GM21390 (cell line): Measurements from ENCODE around the gene ZNF324B.
"Not testable (repeated sequence)": the region's sequence is repeated elsewhere in the genome, so short reads cannot be mapped to it uniquely, and the experiment has no call there.

ENCODE experiments used
- ATAC-seq: cut with Tn5 transposase; IDR thresholded peaks from one replicate; pipeline ENCODE4 v1.9.1; 2021; ENCODE audit not compliant: unreplicated experiment

ZNF324B gene

DNA sequence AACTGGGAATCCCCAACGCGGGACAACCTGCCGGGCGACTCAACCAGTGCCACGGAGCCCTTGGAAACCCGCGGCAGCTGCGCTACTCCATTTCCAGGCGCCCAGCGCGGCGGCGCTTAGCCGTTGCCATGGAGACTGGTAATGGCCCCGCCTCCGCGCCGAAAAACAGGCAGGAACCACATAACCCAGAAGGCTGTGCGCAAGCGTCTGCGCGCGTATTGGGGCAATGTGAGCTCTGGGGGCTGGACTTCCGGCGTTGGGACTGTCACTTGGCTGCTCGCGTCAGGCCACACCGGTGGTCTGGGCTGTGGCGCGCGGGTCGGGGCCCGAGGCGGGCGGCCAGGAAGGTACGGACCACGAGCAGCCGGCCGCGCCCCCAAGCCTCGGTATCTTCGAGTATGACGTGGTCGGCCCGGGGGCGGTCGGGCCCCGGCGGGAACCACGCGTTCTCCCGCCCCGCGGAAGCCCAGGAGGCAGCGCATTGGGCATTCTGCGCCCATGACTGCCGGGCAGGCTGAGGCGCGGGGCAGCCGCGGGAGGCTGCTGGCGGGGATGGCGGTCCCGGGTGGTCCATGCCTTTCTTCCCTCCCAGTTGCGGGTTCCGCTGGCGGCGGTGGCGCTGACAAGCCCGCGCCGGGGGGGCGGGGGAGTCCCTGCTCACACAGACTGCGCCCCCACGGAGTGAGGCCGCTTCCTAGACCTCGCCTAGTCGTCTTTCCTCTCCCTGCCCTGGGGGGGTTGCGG, at the start of gene ZNF324B:
Gene ZNF324B (plus strand): TSS at position 265 of the 744 bp plus-strand sequence. CDS start 2,080 bp downstream, outside the sequence.
- ATAC-seq = peak; percentile 91

DNA sequence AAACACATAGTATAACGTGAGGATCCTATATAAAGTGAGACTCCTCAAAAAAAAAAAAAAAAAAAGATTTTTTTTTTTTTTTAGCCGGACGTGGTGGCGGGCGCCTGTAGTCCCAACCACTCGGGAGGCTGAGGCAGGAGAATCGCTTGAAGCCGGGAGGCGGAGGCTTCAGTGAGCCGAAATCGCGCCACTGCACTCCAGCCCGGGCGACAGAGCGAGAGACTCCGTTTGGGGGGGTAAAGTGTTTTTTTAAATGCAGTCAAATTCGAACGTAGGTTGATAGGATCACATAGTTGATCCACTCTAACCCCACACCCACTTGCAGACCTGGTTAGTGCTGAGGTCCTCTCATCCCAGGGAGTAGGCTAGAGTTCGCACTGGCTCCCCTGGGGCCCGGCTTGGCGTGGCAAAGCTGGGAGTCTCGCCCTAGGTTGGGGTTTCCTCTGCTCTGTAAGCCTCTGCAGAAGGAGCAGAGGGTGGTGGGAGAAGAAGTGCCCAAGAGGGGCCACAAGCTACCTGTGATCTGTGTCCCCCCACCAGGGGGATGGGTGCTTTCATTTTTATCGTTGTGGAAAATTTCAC, 49.5 kb upstream of the ZNF324B start:
- no peak for ATAC-seq

DNA sequence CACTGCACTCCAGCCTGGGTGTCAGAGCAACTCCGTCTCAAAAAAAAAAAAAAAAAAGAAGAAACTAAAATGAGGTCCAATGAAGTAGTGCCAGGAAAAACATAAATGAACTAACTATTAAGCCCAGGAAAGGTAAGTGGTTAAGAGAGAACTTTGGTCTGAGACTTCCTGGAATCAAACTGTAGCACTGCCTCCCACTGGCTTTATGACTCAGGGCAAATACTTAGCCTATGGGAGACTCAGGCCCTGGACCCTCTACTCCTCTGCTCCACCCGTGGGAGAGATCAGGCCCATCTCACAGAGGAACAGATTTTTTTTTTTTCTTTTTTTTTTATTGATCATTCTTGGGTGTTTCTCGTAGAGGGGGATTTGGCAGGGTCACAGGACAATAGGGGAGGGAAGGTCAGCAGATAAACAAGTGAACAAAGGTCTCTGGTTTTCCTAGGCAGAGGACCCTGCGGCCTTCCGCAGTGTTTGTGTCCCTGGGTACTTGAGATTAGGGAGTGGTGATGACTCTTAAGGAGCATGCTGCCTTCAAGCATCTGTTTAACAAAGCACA, 47.4 kb upstream of the ZNF324B start:
- not testable (repeated sequence) for ATAC-seq

DNA sequence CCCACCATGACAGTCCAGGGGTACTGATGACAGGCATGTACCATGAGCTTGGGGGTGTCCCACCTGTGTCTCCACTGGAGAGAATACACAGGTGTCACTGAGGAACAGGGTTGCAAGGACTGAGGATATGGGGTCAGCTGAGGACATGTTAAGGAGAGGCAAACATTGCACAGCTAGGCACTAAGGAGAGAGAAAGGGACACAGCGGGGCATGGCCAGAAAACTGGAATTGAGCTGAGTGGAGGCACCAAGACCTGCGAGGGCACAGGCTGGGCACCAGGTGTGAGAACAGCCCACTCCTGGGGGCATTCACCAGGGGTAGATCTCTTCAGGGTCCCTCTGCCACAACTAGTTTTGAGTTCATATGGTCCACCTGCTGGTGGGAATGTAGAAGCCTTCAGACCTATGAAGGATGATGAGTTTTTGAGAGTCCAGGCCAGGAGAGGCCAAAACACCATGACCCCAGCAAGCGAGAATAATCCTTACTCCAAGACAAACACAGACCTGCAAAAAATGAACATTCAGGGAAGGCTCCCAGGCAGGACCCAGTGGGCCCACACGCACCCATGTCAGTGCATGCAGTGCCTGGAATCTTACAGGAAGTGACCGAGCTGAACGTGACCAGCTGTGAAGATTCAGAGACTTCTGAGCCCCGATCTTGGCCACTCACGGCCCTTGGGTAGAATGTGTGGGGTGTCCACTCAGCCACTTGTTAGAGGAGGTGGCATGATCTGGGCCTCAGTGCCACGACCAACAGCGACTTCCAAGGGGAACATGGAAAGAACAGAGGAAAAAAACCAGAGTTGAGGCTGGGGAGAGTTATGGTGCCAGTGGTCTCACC, 44.4 kb upstream of the ZNF324B start:
- no peak for ATAC-seq

DNA sequence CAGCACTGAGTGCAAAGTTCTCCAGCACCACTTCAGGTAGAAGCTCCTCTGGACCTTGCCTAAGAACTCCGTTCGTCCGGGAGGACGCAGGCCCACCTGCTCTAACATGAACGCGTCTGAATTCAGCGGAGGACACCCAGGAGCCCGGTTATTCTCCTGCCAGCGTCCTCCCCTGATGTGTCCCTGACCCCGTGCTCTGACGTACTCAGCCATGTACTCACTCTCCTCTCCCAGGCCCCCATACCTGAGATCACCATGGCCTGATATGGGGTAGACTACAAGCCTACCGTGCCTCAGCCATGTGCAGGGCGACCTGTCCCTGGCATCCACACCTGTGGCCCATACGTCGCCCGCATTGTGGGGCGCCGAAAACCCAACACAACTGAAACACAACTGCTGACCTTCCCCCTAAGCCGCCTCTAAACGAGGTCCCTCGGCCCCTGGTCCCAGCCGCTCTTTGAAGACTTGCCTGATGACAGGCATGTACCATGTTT, 43.7 kb upstream of the ZNF324B start:
- ATAC-seq = no peak

DNA sequence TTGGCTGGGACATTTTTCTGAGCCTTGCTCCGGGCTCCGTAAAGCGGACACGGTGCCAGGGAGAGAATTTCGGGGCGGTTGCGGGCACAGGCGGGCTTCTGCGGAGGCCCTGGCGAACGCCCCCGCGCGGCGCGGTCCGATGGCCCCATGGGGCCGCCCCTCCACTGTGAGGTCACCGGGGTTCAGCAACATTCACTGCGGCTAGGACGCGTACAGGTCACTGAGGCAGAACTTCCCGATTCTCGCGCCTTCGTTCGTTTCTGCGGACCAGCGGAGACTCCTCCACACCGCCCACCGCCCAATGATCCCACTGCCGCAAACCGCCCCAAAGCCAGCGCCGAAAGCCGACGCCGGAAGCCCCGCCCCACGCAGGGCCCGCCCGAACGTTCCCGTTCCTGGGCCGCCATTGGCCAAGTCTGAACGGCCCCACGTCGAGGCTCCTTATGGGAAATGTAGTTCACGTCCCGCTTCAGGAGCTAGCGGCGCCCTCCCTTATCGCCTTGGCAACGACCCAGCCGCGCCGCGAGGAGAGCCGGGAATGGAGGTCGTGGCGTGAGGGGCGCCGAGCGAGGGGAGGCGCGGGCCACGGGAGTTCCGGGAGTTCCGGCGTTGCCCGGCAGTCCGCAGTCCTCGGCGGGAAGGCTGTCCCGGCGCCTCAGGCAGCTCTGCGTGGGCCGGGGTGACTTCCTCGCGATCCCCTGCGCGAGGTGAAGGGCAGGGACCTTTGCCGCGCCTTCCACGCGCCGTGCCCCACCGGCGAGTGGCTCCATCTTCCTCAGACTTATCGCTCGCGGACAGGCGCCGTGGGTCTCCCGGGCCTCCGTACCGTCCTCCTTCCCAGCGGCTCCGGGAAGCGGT, 43.0 kb upstream of the ZNF324B start, which contains the start of gene ZNF584:
Gene ZNF584 (plus strand): TSS at position 498 of the 858 bp plus-strand sequence. CDS start 499 bp downstream, outside the sequence.
- peak; percentile 92 for ATAC-seq

DNA sequence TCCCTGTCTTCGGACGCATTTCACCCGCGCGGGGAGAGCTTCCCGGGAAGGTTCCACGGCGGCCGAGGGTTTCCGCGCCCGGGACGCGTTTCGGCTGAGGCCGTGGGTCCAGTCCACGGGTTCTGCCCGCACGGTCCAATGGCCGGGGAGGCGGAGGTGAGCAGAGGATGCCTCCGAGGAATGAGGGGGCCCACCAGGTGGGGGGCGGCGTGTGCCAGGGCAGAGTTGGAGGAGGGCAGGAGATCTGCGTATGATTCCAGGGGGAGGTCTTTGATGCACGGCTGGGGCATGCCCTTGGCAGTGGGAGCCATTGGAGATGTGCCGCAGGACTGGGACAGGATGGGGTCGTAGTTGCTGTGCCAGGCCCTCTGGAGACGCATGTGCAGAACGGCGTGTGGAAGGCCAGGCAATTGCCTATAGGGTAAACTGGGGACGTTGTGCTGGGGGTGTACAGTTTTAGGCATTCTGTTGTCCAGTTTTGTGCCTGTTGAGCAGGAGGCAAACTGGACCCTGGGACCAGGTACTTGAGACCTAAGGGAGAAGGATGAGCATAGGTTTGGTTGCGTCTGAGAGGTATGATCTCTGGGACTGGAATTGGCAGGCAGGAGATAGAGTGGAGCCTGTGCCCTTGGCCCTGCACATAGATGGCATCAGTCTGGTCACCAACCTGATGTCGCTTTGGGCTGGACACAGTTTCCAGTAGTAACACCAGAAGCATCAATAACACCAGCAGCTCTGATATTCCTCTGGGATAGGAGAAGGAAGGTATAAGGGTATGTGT, 42.2 kb upstream of the ZNF324B start:
- peak; percentile 12 for ATAC-seq

DNA sequence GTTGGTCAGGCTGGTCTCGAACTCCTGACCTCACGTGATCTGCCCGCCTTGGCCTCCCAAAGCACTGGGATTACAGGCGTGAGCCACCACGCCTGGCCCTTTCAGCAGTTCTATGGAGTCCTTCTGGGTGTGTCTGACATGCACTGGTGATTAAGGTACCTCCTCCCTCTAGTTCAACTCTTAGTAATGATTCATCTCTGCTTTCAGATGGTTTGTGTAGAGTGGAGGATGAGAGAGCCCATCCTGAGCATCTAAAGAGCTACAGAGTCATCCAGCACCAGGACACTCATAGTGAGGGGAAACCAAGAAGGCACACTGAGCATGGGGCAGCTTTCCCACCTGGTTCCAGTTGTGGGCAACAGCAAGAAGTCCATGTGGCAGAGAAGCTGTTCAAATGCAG, 34.8 kb upstream of the ZNF324B start:
- ATAC-seq = no peak

DNA sequence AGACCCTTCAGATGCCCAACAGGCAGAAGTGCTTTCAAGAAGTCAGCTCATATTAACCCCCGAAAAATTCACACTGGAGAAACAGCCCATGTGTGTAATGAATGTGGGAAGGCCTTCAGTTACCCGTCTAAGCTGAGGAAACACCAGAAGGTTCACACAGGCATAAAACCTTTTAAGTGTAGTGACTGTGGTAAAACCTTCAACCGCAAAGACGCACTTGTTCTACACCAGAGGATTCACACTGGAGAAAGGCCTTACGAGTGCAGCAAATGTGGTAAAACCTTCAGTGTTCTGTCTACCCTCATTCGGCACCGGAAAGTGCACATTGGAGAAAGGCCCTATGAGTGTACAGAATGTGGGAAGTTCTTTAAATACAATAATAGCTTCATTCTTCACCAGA, 34.4 kb upstream of the ZNF324B start:
- ATAC-seq = no peak

DNA sequence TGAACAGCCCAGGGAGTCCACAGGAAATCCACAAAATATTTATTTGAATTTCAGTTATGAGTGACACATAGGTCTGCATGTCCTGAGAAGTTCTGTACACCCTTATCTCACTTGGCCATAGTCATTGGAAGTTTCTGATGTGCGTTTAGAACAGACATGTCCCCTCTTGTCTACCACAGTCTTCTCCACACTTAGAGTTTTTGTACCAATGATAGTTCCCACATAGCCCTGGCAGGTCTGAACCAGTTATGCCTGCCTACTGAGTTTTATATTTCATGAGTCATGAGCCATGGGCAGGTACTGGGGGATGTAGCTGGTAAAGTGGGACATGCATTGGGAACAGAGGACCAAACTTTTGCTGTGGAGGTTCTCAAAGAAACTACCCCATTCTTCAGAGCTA, 22.8 kb upstream of the ZNF324B start:
- ATAC-seq = no peak

DNA sequence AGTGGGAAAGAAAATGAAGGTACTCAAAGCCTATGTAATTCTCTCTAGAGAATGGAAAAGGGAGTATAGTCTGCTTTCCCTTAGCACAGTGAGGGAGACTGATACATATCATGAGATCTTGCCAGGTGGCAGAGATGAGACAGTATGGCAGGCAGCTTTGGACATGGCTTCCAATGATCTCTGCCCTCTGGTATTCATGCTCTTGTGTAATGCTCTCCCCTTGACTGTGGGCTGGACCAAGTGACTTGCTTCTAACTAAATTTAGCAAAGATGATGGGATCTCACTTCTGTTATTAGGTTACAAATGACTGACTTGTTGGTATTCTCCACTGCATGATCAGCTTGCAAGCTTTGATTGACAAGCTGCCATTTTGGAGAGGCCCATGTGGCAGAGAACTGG, 21.7 kb upstream of the ZNF324B start:
- ATAC-seq = no peak

DNA sequence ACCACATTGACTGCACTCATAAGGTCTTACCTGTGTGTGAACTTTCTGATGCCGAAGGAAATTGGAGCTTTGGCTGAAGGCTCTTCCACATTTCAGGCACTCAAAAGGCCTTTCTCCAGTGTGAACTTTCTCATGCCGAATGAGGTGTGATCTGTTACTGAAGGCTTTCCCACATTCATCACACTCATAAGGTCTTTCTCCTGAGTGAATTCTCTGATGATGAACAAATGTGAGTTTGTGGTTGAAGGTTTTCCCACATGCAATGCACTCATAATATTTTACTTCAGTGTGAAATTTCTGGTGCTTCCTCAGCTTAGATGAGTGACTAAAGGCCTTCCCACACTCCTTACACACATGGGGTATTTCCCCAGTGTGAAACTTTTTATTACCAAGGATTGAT, 17.2 kb upstream of the ZNF324B start:
- ATAC-seq = no peak

DNA sequence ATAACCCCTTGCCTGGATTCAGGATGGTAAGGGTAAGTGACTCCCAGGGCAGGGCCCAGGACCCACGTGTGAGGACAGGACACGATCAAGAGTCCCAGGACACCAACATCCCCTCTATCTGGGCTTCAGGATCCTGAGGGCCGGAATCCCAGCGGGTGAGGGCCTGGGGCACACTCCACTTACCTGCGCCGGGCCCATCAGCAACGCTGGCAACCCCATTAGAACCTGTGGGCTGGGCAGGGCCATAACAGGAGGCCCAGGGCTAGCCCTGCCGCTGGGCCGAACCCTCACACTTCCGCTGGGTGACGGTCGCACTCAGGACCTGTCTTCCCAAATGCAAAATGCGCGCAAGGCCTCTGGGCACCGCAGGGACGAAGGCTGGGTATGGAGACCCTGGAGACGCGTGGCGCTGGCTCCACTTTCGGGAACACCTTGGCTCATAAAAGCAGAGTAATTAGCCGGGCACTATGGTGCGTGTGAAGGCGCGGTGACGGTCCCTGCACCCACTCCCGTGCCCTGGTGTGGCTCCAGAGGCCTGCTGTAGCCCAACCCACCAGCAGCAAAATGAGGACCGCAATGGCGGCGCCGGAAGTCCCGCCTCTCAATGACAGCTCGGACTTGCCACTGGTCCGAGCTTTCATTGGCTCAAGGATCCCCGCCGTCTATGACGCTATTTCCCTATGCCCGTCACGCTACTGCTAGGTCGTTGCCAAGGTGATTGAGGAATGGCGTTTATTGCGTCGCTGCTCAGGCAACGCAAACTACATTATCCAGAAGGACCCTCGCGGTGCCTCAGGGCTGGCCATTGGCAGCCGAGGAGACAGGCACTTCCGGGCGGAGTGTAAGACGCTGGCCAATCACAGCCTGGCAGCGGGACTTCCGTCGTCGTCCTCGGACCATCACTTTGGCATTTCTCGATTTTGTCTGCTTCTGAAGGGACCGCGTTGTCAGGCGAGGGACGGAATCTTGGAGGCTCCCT, 11.6 kb upstream of the ZNF324B start, which contains the start of gene ZNF132:
Gene ZNF132 (minus strand): TSS at position 578 of the 979 bp plus-strand sequence. CDS start 332 bp downstream, at position 246.
- peak; percentile 93 for ATAC-seq

DNA sequence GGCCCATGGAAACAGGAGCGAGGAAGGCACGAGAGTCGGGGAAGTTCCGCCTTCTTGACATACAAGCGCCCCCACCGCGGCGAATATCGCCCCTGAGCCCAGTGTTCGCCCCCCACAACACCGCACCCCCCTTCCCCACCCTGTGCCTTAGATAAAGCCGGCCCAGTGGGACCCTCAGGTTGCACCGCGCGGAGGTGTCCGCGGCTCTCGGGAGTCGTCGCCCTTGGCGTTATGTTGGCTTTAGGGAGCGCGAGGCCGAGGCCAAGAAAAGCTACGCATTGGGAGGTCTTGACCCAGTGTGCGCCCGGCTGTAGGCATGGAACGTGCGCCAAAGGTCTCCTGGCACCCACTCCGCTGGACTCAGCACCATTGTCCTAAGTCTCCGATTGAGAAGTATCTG, 10.9 kb upstream of the ZNF324B start:
- no peak for ATAC-seq

DNA sequence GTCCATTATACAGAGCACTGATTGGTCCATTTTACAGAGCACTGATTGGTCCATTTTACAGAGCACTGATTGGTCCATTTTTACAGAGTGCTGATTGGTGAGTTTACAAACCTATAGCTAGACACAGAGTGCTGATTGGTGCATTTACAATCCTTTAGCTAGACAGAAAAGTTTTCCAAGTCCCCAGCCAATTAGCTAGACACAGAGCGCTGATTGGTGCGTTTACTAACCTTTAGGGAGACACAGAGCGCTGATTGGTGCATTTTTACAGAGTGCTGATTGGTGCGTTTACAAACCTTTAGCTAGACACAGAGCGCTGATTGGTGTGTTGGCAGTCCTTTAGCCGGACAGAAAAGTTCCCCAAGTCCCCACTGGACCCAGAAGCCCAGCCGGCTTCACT, 8.4 kb upstream of the ZNF324B start:
- ATAC-seq = not testable (repeated sequence)

DNA sequence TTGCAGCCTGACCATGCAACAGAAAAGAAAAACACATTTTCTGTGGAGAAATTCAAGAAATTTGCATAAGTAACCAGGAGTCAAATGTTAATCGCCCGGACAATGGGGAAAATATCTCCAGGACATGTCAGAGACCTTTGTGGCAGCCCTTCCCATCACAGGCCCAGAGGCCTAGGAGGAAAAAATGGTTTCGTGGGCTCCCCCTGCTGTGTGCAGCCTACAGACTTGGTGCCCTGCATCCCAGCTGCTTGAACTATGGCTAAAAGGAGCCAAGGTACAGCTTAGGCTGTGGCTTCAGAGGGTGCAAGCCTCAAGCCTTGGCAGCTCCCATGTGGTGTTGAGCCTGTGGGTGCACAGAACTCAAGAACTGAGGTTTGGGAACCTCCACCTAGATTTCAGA, 2.6 kb upstream of the ZNF324B start:
- ATAC-seq = not testable (repeated sequence)

DNA sequence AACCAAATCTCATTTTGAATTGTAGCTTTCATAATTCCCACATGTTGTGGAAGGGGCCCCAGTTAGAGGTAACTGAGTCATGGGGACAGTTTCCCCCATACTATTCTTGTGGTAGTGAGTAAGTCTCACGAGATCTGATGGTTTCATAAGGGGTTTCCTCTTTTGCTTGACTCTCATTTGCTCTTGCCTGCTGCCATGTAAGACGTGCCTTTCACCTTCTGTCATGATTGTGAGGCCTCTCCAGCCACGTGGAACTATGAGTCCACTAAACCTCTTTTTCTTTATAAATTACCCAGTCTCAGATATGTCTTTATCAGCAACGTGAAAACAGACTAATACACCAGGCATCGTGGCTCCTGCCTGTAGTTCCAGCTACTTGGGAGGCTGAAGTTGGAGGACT, 1.4 kb upstream of the ZNF324B start:
- not testable (repeated sequence) for ATAC-seq

DNA sequence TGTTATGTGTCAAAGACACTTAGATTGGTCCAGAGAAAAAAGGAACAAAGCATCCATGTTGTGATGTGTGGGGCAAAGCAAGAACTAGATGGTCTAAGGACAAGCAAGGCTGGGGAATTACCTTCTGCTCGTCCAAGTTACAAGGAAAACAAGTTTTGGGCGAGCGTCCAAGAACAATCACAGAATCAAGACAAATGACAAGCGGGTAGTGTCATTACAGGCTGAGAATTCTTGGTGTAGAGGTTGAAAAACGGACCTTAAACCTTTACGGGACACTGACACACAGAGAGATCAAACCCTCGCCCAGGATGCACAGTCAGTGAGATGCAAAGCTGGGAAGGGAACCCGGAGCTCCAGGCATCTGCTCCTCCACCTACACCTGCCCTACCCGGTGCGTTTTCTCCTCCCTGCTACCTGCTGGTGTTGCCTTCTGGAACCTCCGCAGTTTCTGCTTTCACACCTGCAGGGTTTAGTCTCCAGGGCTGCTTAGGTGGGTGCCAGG, 515 bp upstream of the ZNF324B start:
- ATAC-seq = no peak
